A549 (cell line): ENCODE measurements around the gene VDR. TPM values are rescaled to one million over a fixed set of nuclear protein-coding genes. Genes with fewer than 3 reads are reported as not detected.

Source experiments
- ATAC-seq, 2 experiments: fragments of 200-7000 bp in 1 of 2; fragments of >200 bp in 1 of 2; cut with Nextera tagmentation in 1 of 2; cut with Tn5 transposase in 1 of 2; 3 replicates each; pipeline versions ENCODE4 v1.8.0 to v1.9.1; 2018 to 2020; ENCODE audit warnings: mild to moderate bottlenecking in 1 of 2, moderate library complexity in 1 of 2
- CTCF ChIA-PET: fragments of 300-600 bp; sonication (Branson Sonifier 250); formaldehyde crosslinking; extraction: SDS; loops from one replicate; lab custom pipeline; 2021; ENCODE audit warnings: antibody characterized with exemption, inconsistent platforms; lab: Yijun Ruan, JAX
- POLR2A ChIA-PET: fragments of 350-600 bp; formaldehyde crosslinking; extraction: SDS; loops from one replicate; lab custom pipeline; 2021; ENCODE audit warnings: antibody characterized with exemption, inconsistent platforms; lab: Yijun Ruan, JAX
- DNase-seq, 2 experiments: peaks; one replicate each; pipeline versions ENCODE4 v3.0.0 to v3.0.0-alpha.2; 2011 to 2016; ENCODE audit warnings: low read depth in 1 of 2, low spot score in 1 of 2
- FAIRE-seq: peaks from 2 replicates; lab custom pipeline; 2011; peaks lifted over from hg19 to GRCh38; lab: Jason Lieb, UNC
- H3K27ac ChIP-seq, 2 experiments: fragments of >200 bp; sonication (Bioruptor Twin); formaldehyde crosslinking; 3 replicates each; pipeline ENCODE4 v1.5.1; 2016 to 2017
- H3K4me1 ChIP-seq: fragments of >200 bp; sonication (Bioruptor Twin); formaldehyde crosslinking; 3 replicates; pipeline ENCODE4 v1.6.1; 2016
- H3K4me2 ChIP-seq: fragments of >200 bp; sonication (Bioruptor Twin); formaldehyde crosslinking; 3 replicates; pipeline ENCODE4 v1.6.1; 2016
- H3K4me3 ChIP-seq: fragments of >200 bp; sonication (Bioruptor Twin); formaldehyde crosslinking; 3 replicates; pipeline ENCODE4 v1.5.1; 2016
- H3K9me3 ChIP-seq: fragments of >200 bp; sonication (Bioruptor Twin); formaldehyde crosslinking; 3 replicates; pipeline ENCODE4 v1.6.1; 2016
- ATOH8 ChIP-seq: fragments of 250-450 bp; sonication (Bioruptor Pico); IDR thresholded peaks from 2 replicates; pipeline ENCODE4 v1.5.0; 2020; ENCODE audit warnings: low read depth, mild to moderate bottlenecking, moderate library complexity
- CBX2 ChIP-seq: fragments of 200-600 bp; sonication (generic); IDR thresholded peaks from 2 replicates; pipeline ENCODE4 v1.6.1; 2016; ENCODE audit warnings: low read depth, mild to moderate bottlenecking, borderline replicate concordance
- CBX8 ChIP-seq: fragments of 200-600 bp; sonication (generic); IDR thresholded peaks from 2 replicates; pipeline ENCODE4 v1.6.1; 2016
- CHD4 ChIP-seq: fragments of 200-600 bp; sonication (generic); IDR thresholded peaks from 2 replicates; pipeline ENCODE4 v1.6.1; 2016; ENCODE audit warnings: antibody characterized with exemption, mild to moderate bottlenecking, borderline replicate concordance
- CTCF ChIP-seq: fragments of >200 bp; sonication (Bioruptor Twin); formaldehyde crosslinking; IDR thresholded peaks from 3 replicates; pipeline ENCODE4 v1.5.1; 2016
- EHF ChIP-seq: fragments of 250-450 bp; sonication (Bioruptor Pico); IDR thresholded peaks from 2 replicates; pipeline ENCODE4 v1.5.0; 2020; ENCODE audit warnings: mild to moderate bottlenecking
- ELK1 ChIP-seq: fragments of 150-350 bp; IDR thresholded peaks from 2 replicates; pipeline ENCODE4 v1.6.1; 2014; ENCODE audit warnings: low read depth, mild to moderate bottlenecking, low read length
- FOSB ChIP-seq: fragments of 250-450 bp; sonication (Bioruptor Pico); IDR thresholded peaks from 2 replicates; pipeline ENCODE4 v1.5.0; 2020; ENCODE audit warnings: mild to moderate bottlenecking, moderate library complexity
- FOSL2 ChIP-seq, 2 experiments: fragments of 450-650 bp in 1 of 2; fragments of >200 bp in 1 of 2; sonication (Bioruptor Twin) in 1 of 2; formaldehyde crosslinking; IDR thresholded peaks; 2 replicates each; pipeline versions ENCODE4 v1.5.0 to v1.6.1; 2016 to 2020; ENCODE audit warnings: mild to moderate bottlenecking in 1 of 2, moderate library complexity in 1 of 2
- HDAC2 ChIP-seq: fragments of 200-600 bp; sonication (generic); IDR thresholded peaks from 2 replicates; pipeline ENCODE4 v1.6.1; 2016
- HES2 ChIP-seq: fragments of >200 bp; sonication (Bioruptor Twin); formaldehyde crosslinking; IDR thresholded peaks from 2 replicates; pipeline ENCODE4 v1.6.1; 2016
- HOXA7 ChIP-seq: fragments of 250-450 bp; sonication (Bioruptor Pico); IDR thresholded peaks from 2 replicates; pipeline ENCODE4 v1.5.0; 2020; ENCODE audit warnings: mild to moderate bottlenecking, moderate library complexity
- JUNB ChIP-seq: fragments of >200 bp; sonication (Bioruptor Twin); formaldehyde crosslinking; IDR thresholded peaks from 2 replicates; pipeline ENCODE4 v1.6.1; 2016
- KDM5A ChIP-seq: fragments of 200-600 bp; sonication (generic); IDR thresholded peaks from 2 replicates; pipeline ENCODE4 v1.6.1; 2016; ENCODE audit warnings: antibody characterized with exemption, mild to moderate bottlenecking
- MAX ChIP-seq: IDR thresholded peaks from 2 replicates; pipeline ENCODE4 v1.6.1; 2012
- MYC ChIP-seq: IDR thresholded peaks from 2 replicates; pipeline ENCODE4 v1.6.1; 2012; ENCODE audit warnings: mild to moderate bottlenecking, inconsistent platforms, low read length, improper control_type of control experiment, borderline replicate concordance
- NR3C1 ChIP-seq: fragments of >200 bp; sonication (Bioruptor Twin); formaldehyde crosslinking; IDR thresholded peaks from 3 replicates; pipeline ENCODE4 v1.6.1; 2017
- PHF8 ChIP-seq: fragments of 200-600 bp; sonication (generic); IDR thresholded peaks from 2 replicates; pipeline ENCODE4 v1.6.1; 2016; ENCODE audit warnings: low read depth, mild to moderate bottlenecking, antibody characterized with exemption, moderate library complexity, borderline replicate concordance
- POLR2A ChIP-seq: IDR thresholded peaks from 2 replicates; pipeline ENCODE4 v1.6.1; 2012; ENCODE audit warnings: mild to moderate bottlenecking, low read length
- RARB ChIP-seq: fragments of 250-450 bp; sonication (Bioruptor Pico); IDR thresholded peaks from 2 replicates; pipeline ENCODE4 v1.8.0; 2021; ENCODE audit warnings: mild to moderate bottlenecking, moderate library complexity
- RCOR1 ChIP-seq: fragments of 150-350 bp; IDR thresholded peaks from 2 replicates; pipeline ENCODE4 v1.6.1; 2014; ENCODE audit warnings: antibody characterized with exemption, low read length, low read depth
- REST ChIP-seq: fragments of 200-600 bp; sonication (generic); IDR thresholded peaks from 2 replicates; pipeline ENCODE4 v1.6.1; 2016; ENCODE audit warnings: antibody characterized with exemption, mild to moderate bottlenecking, moderate library complexity
- RFX5 ChIP-seq: fragments of 450-650 bp; IDR thresholded peaks from 2 replicates; pipeline ENCODE4 v1.7.1; 2014; ENCODE audit warnings: antibody characterized with exemption, mild to moderate bottlenecking, moderate library complexity
- RNF2 ChIP-seq: fragments of 200-600 bp; sonication (generic); IDR thresholded peaks from 2 replicates; pipeline ENCODE4 v1.6.1; 2016; ENCODE audit warnings: low read depth, mild to moderate bottlenecking, antibody characterized with exemption, moderate library complexity, borderline replicate concordance
- SMC3 ChIP-seq: fragments of >200 bp; sonication (Bioruptor Twin); formaldehyde crosslinking; IDR thresholded peaks from 3 replicates; pipeline ENCODE4 v1.6.1; 2018; ENCODE audit warnings: inconsistent platforms
- TFCP2L1 ChIP-seq: fragments of 250-450 bp; sonication (Bioruptor Pico); IDR thresholded peaks from 2 replicates; pipeline ENCODE4 v1.5.0; 2021; ENCODE audit warnings: mild to moderate bottlenecking
- TP53 ChIP-seq: fragments of 250-450 bp; sonication (Bioruptor Pico); IDR thresholded peaks from 2 replicates; pipeline ENCODE4 v1.5.0; 2021; ENCODE audit warnings: mild to moderate bottlenecking, moderate library complexity
- ZNF302 ChIP-seq: fragments of 250-450 bp; sonication (Bioruptor Pico); IDR thresholded peaks from 2 replicates; pipeline ENCODE4 v1.9.0; 2021; ENCODE audit warnings: inconsistent platforms, mild to moderate bottlenecking, moderate library complexity
- WGBS: methylation state at CpG from one replicate; pipeline ENCODE4 v1.1.6; 2017; ENCODE audit errors: missing lambda C conversion rate; 5-methylcytosine and 5-hydroxymethylcytosine counted together
- polyA plus RNA-seq, 4 experiments: library from polyadenylated mRNA; depleted of rRNA in 3 of 4; stranded (reverse); fragments of >200 nt; fragmentation: RNase III in 1 of 4; extraction: RNeasy Plus Mini Kit Qiagen cat#74134 plus additional on column Dnase treatment in 1 of 4; gene quantifications; 2 replicates in 3 of 4; 3 replicates in 1 of 4; pipeline ENCODE4 v1.2.3, GENCODE V29; 2011 to 2017

VDR gene
- polyA plus RNA-seq, 2 of the 4 experiments (the other 2 are of a cell fraction): 1.9 to 2.1 TPM

- no peak for DNase-seq
- FAIRE-seq: no peak
- TF ChIP-seq NR3C1 (no peak), RFX5 (no peak), ATOH8 (CRISPR knock-in tag) (no peak), PHF8 (no peak), EHF (CRISPR knock-in tag) (no peak), RCOR1 (no peak), FOSB (CRISPR knock-in tag) (no peak), KDM5A (no peak), TFCP2L1 (CRISPR knock-in tag) (no peak), POLR2A (no peak), HDAC2 (no peak), FOSL2 (IDR thresholded peaks at IDR 0.05) (no peak), FOSL2 (CRISPR knock-in tag; IDR thresholded peaks at IDR 0.05) (no peak)
- 63% methylated on average over 3 of the region's 3 CpGs for WGBS
- H3K4me1 ChIP-seq: peaks cover 11% of the 10 kb centered on the region; the same call in 2 of the 3 replicates
- ATAC-seq: peak in 1 of 2 experiments; percentile 25; a peak in 3 of 6 replicates
- H3K27ac ChIP-seq: no peak overlapping the region
- no peak overlapping the region for H3K4me2 ChIP-seq
- ChIA-PET CTCF (interaction anchor here (1.1 to 31.0 kb wide), 5 partner anchors 9 to 109 kb away, joined by 3 to 1532 read pairs (median 7); partner anchors contain the start of genes HDAC7 and SLC48A1), POLR2A (no interaction called here)
- H3K4me3 ChIP-seq: no peak overlapping the region
- no peaks in the 10 kb centered on the region for H3K9me3 ChIP-seq
Observed at GRCh38 chr12:47851303-47851952, 53.4 kb downstream of the VDR start.

- Histone ChIP-seq H3K4me3 (no peak overlapping the region), H3K9me3 (no peaks in the 10 kb centered on the region), H3K27ac (peak overlapping the region; percentile 31 to 49; a peak in 4 of 6 replicates), H3K4me1 (peaks cover 11% of the 10 kb centered on the region; the same call in 2 of the 3 replicates), H3K4me2 (peak overlapping the region; percentile 8; the same call in 1 of the 3 replicates)
- ChIA-PET POLR2A (no interaction called here), CTCF (interaction anchor here (1.1 to 31.0 kb wide), 5 partner anchors 10 to 108 kb away, joined by 3 to 1532 read pairs (median 7); partner anchors contain the start of genes HDAC7 and SLC48A1)
- 53% methylated on average over 10 of the region's 12 CpGs for WGBS
- DNase-seq: no peak
- no peak for ATAC-seq
- no peak for FAIRE-seq
- no peak for TF ChIP-seq MYC
- no peak for TF ChIP-seq RNF2
- no peak for TF ChIP-seq REST
- TF ChIP-seq MAX: no peak
- no peak for TF ChIP-seq JUNB
- TF ChIP-seq TP53: no peak
- TF ChIP-seq HOXA7: no peak
- no peak for TF ChIP-seq SMC3
- no peak for TF ChIP-seq HES2
- no peak for TF ChIP-seq CBX8
- TF ChIP-seq CHD4: no peak
- no peak for TF ChIP-seq RARB (CRISPR knock-in tag)
- TF ChIP-seq CBX2: no peak
- TF ChIP-seq CTCF: no peak
- TF ChIP-seq ELK1: no peak
- no peak for TF ChIP-seq ZNF302
Observed at GRCh38 chr12:47850153-47851084, 54.4 kb downstream of the VDR start.
